ENCODE data around the gene VPS51. TPM values are rescaled to one million over a fixed set of nuclear protein-coding genes. Genes with fewer than 3 reads are reported as not detected.

The VPS51 gene
- total and polyA plus RNA-seq, 9 of the 15 experiments (the other 6 are each of a cell fraction or from before 2014, with no cell fraction given): 1.8 to 143 (median 46.8) TPM

- TF ChIP-seq CTBP1 (IDR thresholded peaks at IDR 0.05; ENCODE audit: borderline replicate concordance): no peak
- TF ChIP-seq THAP12 (CRISPR knock-in tag; IDR thresholded peaks at IDR 0.05): peak; percentile 64
- TF ChIP-seq ZNF232 (CRISPR knock-in tag; IDR thresholded peaks at IDR 0.05): no peak
- TF ChIP-seq ZNF217 (CRISPR knock-in tag; IDR thresholded peaks at IDR 0.05): no peak
- TF ChIP-seq DACH1 (IDR thresholded peaks at IDR 0.05; ENCODE audit: partially characterized antibody): no peak
- TF ChIP-seq GABPA (tag; conservative IDR thresholded peaks at IDR 0.05; ENCODE audit: low read depth): no peak
- peak; percentile 71 for TF ChIP-seq POLR2H (tag; IDR thresholded peaks at IDR 0.05; ENCODE audit: low read depth)
- no peak for TF ChIP-seq SRSF9 (IDR thresholded peaks at IDR 0.05; ENCODE audit: borderline replicate concordance, low read depth, low read length)
- peak; percentile 89 for TF ChIP-seq BMI1 (IDR thresholded peaks at IDR 0.05; ENCODE audit: low read length)
- no peak for TF ChIP-seq CBX8 (IDR thresholded peaks at IDR 0.05; ENCODE audit: borderline replicate concordance, extremely low read depth, low read depth, low read length, poor library complexity, severe bottlenecking)
- peak; percentile 58; the same call in 1 of the 2 replicates for TF ChIP-seq SP1 (CRISPR knock-in tag; IDR thresholded peaks at IDR 0.05)
- no peak for TF ChIP-seq GATAD2B (IDR thresholded peaks at IDR 0.05; ENCODE audit: borderline replicate concordance)
- TF ChIP-seq ZNF311 (CRISPR knock-in tag; IDR thresholded peaks at IDR 0.05): no peak
Observed at GRCh38 chr11:65134952-65135632, 39.1 kb downstream of the VPS51 start (continued).

Data from K562 (cell line).